Activated T-cell treated with anti-CD3 and anti-CD28 coated beads for 4 hours (primary cell): Measurements from ENCODE around the gene ABCD2.
"Not testable (repeated sequence)": the region's sequence is repeated elsewhere in the genome, so short reads cannot be mapped to it uniquely, and the experiment has no call there.

ENCODE experiments used
- DNase-seq: peaks from one replicate; pipeline ENCODE4 v3.0.0-alpha.2; 2020

The ABCD2 gene

GRCh38 chr12:39611818-39612217 is 7.8 kb downstream of the ABCD2 start:
- DNase-seq, result no peak

GRCh38 chr12:39610436-39611025 is 9.1 kb downstream of the ABCD2 start:
- no peak for DNase-seq

- DNase-seq, result no peak
Measured at GRCh38 chr12:39606712-39607423, 12.7 kb downstream of the ABCD2 start.

- no peak for DNase-seq
Measured at GRCh38 chr12:39605996-39606395, 13.6 kb downstream of the ABCD2 start.

GRCh38 chr12:39605501-39605900 is 14.1 kb downstream of the ABCD2 start:
- DNase-seq, result no peak

GRCh38 chr12:39603065-39603464 is 16.5 kb downstream of the ABCD2 start:
- DNase-seq, result no peak

- not testable (repeated sequence) for DNase-seq
Measured at GRCh38 chr12:39601951-39602350, 17.7 kb downstream of the ABCD2 start.

GRCh38 chr12:39595928-39596327 is 23.7 kb downstream of the ABCD2 start:
- no peak for DNase-seq

GRCh38 chr12:39592295-39592694 is 27.3 kb downstream of the ABCD2 start:
- no peak for DNase-seq

GRCh38 chr12:39588348-39588747 is 31.3 kb downstream of the ABCD2 start:
- DNase-seq, result no peak

- peak; percentile 4 for DNase-seq
Measured at GRCh38 chr12:39587225-39587624, 32.4 kb downstream of the ABCD2 start.

GRCh38 chr12:39586816-39587215 is 32.8 kb downstream of the ABCD2 start:
- DNase-seq, result no peak

- no peak for DNase-seq
Measured at GRCh38 chr12:39581592-39581991, 38.0 kb downstream of the ABCD2 start.

GRCh38 chr12:39575498-39575875 is 44.1 kb downstream of the ABCD2 start:
- no peak for DNase-seq

GRCh38 chr12:39574785-39575497 is 44.7 kb downstream of the ABCD2 start:
- no peak for DNase-seq

GRCh38 chr12:39574378-39574777 is 45.2 kb downstream of the ABCD2 start:
- DNase-seq, result no peak

GRCh38 chr12:39573971-39574370 is 45.6 kb downstream of the ABCD2 start:
- no peak for DNase-seq

- DNase-seq, result no peak
Measured at GRCh38 chr12:39572551-39572950, 47.1 kb downstream of the ABCD2 start.

- no peak for DNase-seq
Measured at GRCh38 chr12:39571351-39571750, 48.3 kb downstream of the ABCD2 start.

GRCh38 chr12:39553476-39553875 is 66.1 kb downstream of the ABCD2 start:
- DNase-seq, result no peak

- not testable (repeated sequence) for DNase-seq
Measured at GRCh38 chr12:39544211-39544610, 75.4 kb downstream of the ABCD2 start.

GRCh38 chr12:39541471-39541870 is 78.1 kb downstream of the ABCD2 start:
- no peak for DNase-seq

- no peak for DNase-seq
Measured at GRCh38 chr12:39538679-39539104, 80.9 kb downstream of the ABCD2 start.

GRCh38 chr12:39533951-39534350 is 85.7 kb downstream of the ABCD2 start:
- no peak for DNase-seq
